Measurements from ENCODE around the gene MAGI2. TPM values are rescaled to one million over a fixed set of nuclear protein-coding genes. Genes with fewer than 3 reads are reported as not detected.

MAGI2 gene
- total RNA-seq, 1 experiment from 2014 or later, result 0.22 TPM

DNA sequence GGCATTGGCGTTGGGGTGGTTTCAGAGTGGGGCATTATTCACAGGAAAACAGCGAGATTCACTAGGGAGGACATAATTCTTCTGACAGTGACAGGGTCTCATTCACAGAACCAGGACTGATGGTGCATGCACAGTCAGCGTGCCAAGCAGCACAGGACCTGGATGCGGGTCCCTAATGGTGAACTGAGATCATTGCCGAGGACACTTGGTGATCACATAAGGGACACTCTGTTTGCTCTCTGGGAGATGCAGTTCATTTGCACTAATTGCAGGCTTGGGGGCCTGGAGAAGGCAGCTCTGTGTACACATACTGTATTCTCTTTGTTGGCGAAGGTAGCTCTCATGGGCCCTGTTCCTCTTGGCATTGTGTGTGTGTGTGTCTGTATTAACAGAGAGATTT is 938.8 kb downstream of the MAGI2 start:
- ChIA-PET RAD21 (ENCODE audit: low non-redundant PET in 1 of 2, low total read pairs in 2 of 2, uncharacterized antibody in 2 of 2, unreplicated experiment in 2 of 2) (no interaction called here), CTCF (no interaction called here), POLR2A (no interaction called here)
- H3K4me3 ChIP-seq (replicated peaks in 1 of 2; ENCODE audit: low read depth in 1 of 2, low read length in 2 of 2), result no peak overlapping the region
- no peaks in the 10 kb centered on the region for H3K9me3 ChIP-seq (ENCODE audit: control insufficient read depth in 1 of 2, insufficient read depth in 1 of 2, low read depth in 1 of 2, low read length in 2 of 2)
- peaks cover 0 to 5% of the 10 kb centered on the region in 2 experiments; a peak in 1 of 4 replicates for H3K4me1 ChIP-seq (ENCODE audit: control insufficient read depth in 1 of 2, insufficient read depth in 2 of 2, low read length in 2 of 2)
- H3K27me3 ChIP-seq (ENCODE audit: insufficient read depth, low read length), result no peaks in the 10 kb centered on the region
- DNase-seq (ENCODE audit: low read depth, low spot score), result no peak
- H3K4me2 ChIP-seq (ENCODE audit: low read length), result no peak overlapping the region
- no peak overlapping the region for H3K9ac ChIP-seq (ENCODE audit: low read length)
- ATAC-seq, result no peak
- no peaks in the 10 kb centered on the region; the same call in 1 of the 2 replicates for H4K20me1 ChIP-seq (ENCODE audit: insufficient read depth)
- H2AFZ ChIP-seq (ENCODE audit: low read depth, low read length, poor library complexity, severe bottlenecking), result no peak overlapping the region
- no TSS peak for BruUV-seq (replicated peaks)
- H3K27ac ChIP-seq (ENCODE audit: low read depth, low read length), result no peak overlapping the region
- intact Hi-C loops (cut with micrococcal nuclease), result loop anchor here (5.0 kb wide), 1 partner anchor 663 kb away; no protein-coding TSS in a partner anchor
- H3K9me2 ChIP-seq (ENCODE audit: insufficient read depth), result no peaks in the 10 kb centered on the region
- H3K36me3 ChIP-seq (ENCODE audit: control insufficient read depth in 1 of 2, insufficient read depth in 2 of 2, low read length in 2 of 2), result no peaks in the 10 kb centered on the region
- TF ChIP-seq RAD21 (IDR thresholded peaks at IDR 0.05; ENCODE audit: low read depth), result no peak
- TF ChIP-seq EZH2 (IDR thresholded peaks at IDR 0.05), result no peak
- TF ChIP-seq SIN3A (IDR thresholded peaks at IDR 0.05; ENCODE audit: low read depth), result no peak
- TF ChIP-seq SP1 (IDR thresholded peaks at IDR 0.05; ENCODE audit: low read depth), result no peak
- TF ChIP-seq POLR2A (IDR thresholded peaks at IDR 0.05; ENCODE audit: borderline replicate concordance, extremely low read depth, insufficient read depth, insufficient read length), result no peak
- TF ChIP-seq ZNF274 (IDR thresholded peaks at IDR 0.05; ENCODE audit: low read depth, low read length), result no peak
- TF ChIP-seq EZH2phosphoT487 (IDR thresholded peaks at IDR 0.05; ENCODE audit: borderline replicate concordance), result no peak
- TF ChIP-seq ZFX (IDR thresholded peaks at IDR 0.05), result no peak
- TF ChIP-seq, protein P1, sequence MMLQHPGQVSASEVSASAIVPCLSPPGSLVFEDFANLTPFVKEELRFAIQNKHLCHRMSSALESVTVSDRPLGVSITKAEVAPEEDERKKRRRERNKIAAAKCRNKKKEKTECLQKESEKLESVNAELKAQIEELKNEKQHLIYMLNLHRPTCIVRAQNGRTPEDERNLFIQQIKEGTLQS (IDR thresholded peaks at IDR 0.05), result no peak
- TF ChIP-seq JUND (IDR thresholded peaks at IDR 0.05), result no peak
- TF ChIP-seq, protein P2, sequence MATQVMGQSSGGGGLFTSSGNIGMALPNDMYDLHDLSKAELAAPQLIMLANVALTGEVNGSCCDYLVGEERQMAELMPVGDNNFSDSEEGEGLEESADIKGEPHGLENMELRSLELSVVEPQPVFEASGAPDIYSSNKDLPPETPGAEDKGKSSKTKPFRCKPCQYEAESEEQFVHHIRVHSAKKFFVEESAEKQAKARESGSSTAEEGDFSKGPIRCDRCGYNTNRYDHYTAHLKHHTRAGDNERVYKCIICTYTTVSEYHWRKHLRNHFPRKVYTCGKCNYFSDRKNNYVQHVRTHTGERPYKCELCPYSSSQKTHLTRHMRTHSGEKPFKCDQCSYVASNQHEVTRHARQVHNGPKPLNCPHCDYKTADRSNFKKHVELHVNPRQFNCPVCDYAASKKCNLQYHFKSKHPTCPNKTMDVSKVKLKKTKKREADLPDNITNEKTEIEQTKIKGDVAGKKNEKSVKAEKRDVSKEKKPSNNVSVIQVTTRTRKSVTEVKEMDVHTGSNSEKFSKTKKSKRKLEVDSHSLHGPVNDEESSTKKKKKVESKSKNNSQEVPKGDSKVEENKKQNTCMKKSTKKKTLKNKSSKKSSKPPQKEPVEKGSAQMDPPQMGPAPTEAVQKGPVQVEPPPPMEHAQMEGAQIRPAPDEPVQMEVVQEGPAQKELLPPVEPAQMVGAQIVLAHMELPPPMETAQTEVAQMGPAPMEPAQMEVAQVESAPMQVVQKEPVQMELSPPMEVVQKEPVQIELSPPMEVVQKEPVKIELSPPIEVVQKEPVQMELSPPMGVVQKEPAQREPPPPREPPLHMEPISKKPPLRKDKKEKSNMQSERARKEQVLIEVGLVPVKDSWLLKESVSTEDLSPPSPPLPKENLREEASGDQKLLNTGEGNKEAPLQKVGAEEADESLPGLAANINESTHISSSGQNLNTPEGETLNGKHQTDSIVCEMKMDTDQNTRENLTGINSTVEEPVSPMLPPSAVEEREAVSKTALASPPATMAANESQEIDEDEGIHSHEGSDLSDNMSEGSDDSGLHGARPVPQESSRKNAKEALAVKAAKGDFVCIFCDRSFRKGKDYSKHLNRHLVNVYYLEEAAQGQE (IDR thresholded peaks at IDR 0.05; ENCODE audit: low read depth), result no peak
- TF ChIP-seq, protein P3, sequence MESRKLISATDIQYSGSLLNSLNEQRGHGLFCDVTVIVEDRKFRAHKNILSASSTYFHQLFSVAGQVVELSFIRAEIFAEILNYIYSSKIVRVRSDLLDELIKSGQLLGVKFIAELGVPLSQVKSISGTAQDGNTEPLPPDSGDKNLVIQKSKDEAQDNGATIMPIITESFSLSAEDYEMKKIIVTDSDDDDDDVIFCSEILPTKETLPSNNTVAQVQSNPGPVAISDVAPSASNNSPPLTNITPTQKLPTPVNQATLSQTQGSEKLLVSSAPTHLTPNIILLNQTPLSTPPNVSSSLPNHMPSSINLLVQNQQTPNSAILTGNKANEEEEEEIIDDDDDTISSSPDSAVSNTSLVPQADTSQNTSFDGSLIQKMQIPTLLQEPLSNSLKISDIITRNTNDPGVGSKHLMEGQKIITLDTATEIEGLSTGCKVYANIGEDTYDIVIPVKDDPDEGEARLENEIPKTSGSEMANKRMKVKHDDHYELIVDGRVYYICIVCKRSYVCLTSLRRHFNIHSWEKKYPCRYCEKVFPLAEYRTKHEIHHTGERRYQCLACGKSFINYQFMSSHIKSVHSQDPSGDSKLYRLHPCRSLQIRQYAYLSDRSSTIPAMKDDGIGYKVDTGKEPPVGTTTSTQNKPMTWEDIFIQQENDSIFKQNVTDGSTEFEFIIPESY (IDR thresholded peaks at IDR 0.05; ENCODE audit: extremely low read depth, insufficient replicate concordance, low read length), result no peak
- no peaks in the 10 kb centered on the region for H3K79me2 ChIP-seq (ENCODE audit: insufficient read depth, low read length)
